ENCODE results near the gene GPR157.

GRCh38 chr1:9129266-9130041, 552 bp upstream of the GPR157 start:
- no peak for TF ChIP-seq CTCF (IDR thresholded peaks at IDR 0.05)
- no peak for TF ChIP-seq POLR2A (IDR thresholded peaks at IDR 0.05)

All from body of pancreas (tissue), 4 donors.